ENCODE data around the gene ITK.

DNA sequence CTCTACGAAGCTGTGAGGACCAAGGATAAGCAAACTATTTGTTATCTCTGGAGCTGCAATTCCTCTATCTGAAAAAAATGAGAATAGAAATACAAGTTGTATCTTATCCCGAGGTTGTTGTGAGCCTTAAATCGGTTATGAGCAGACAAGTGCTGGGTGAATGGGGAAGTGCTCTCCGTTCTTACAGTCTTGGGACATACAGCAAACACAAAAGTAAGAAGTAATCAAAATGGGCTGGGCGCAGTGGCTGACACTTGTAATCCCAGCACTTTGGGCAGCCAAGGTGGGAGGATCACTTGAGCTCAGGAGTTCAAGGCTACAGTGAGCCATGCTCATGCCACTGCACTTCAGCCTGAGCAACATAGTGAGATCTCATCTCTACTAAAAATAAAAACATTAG lies 31.7 kb downstream of the ITK start:
- no peak for TF ChIP-seq EZH2 (IDR thresholded peaks at IDR 0.05)
- TF ChIP-seq POLR2AphosphoS5 (IDR thresholded peaks at IDR 0.05; ENCODE audit: borderline replicate concordance, low read depth, low read length) = no peak
